Fibroblast of pulmonary artery (primary cell): ENCODE results near the gene PRR12.
A peak's percentile ranks its signal among the peaks of the same experiment; 100 is the strongest.

Experiments
- DNase-seq: peaks from one replicate; pipeline ENCODE4 v3.0.0-alpha.2; 2010; ENCODE audit warnings: low read depth
- H3K4me3 ChIP-seq: replicated peaks from 2 replicates; pipeline ENCODE4 v1.5.1; 2011; ENCODE audit warnings: low read depth, mild to moderate bottlenecking, control low read depth, low read length, moderate library complexity
- TF ChIP-seq, protein P1 (sequence below): IDR thresholded peaks from 2 replicates; pipeline ENCODE4 v1.5.1; 2011; ENCODE audit warnings: mild to moderate bottlenecking, control low read depth, low read length, inconsistent platforms; ENCODE audit errors: missing control alignments

The PRR12 gene

DNA sequence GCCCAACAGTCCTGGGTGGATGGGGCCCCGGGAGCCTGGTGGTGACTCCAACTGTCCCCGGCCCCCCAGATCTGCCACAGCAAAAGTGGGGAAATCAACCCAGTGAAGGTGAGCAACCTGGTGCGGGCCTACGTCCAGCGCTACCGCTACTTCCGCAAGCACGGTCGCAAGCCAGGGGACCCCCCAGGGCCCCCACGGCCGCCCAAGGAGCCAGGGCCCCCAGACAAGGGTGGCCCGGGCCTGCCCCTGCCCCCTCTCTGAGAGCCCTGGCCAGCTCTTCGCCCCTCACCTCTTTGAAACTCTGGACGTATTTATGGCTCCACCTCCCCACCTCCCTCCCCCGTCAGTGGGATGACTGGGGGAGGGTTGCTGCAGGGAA is 67.1 kb downstream of the PRR12 start:
- H3K4me3 ChIP-seq: no peak overlapping the region
- DNase-seq: no peak
- TF ChIP-seq, protein P1, sequence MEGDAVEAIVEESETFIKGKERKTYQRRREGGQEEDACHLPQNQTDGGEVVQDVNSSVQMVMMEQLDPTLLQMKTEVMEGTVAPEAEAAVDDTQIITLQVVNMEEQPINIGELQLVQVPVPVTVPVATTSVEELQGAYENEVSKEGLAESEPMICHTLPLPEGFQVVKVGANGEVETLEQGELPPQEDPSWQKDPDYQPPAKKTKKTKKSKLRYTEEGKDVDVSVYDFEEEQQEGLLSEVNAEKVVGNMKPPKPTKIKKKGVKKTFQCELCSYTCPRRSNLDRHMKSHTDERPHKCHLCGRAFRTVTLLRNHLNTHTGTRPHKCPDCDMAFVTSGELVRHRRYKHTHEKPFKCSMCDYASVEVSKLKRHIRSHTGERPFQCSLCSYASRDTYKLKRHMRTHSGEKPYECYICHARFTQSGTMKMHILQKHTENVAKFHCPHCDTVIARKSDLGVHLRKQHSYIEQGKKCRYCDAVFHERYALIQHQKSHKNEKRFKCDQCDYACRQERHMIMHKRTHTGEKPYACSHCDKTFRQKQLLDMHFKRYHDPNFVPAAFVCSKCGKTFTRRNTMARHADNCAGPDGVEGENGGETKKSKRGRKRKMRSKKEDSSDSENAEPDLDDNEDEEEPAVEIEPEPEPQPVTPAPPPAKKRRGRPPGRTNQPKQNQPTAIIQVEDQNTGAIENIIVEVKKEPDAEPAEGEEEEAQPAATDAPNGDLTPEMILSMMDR: no peak

DNA sequence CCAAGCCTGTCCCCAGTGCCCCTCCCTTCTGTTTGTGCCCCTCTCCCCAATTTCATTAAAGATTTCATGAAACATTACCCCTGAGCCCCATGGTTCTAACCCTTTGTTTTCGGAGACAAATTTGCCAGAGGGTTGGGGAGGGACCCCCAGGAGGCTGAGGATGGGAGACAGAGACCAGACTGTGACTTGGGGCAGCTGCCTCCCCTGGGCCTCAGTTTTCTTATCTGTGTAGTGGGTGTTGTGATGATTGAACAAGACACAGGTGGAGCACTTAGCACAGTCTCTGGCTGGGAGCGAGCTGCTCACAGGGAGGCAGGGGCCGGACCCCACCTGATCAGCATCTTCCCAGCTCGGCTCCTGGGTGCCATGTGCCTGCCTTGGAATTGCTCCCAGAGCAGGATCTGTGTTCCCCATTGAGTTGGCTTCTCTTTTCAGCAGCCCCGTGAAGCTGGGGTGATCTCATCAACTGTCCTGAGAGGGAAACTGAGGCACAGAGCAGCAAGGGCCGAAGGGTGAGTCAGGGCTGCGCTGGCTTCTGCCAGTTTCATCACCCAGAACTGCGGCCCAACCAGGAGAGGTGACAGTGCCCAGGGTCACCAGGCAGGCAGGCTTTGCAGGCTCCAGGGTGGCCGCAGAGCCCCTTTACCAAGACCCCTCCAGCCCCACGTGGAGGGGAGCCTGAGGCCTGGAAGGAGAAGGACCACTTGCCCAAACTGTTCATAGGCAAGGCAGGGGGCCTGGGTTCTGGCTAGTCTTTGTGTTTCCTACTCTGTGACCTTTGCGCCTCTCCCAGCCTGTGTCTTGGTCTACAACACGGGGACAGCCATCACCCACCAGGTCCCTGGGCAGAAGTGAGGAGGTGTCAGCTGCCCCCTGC is 67.8 kb downstream of the PRR12 start:
- no peak for DNase-seq
- no peak overlapping the region for H3K4me3 ChIP-seq
- TF ChIP-seq, protein P1: no peak

DNA sequence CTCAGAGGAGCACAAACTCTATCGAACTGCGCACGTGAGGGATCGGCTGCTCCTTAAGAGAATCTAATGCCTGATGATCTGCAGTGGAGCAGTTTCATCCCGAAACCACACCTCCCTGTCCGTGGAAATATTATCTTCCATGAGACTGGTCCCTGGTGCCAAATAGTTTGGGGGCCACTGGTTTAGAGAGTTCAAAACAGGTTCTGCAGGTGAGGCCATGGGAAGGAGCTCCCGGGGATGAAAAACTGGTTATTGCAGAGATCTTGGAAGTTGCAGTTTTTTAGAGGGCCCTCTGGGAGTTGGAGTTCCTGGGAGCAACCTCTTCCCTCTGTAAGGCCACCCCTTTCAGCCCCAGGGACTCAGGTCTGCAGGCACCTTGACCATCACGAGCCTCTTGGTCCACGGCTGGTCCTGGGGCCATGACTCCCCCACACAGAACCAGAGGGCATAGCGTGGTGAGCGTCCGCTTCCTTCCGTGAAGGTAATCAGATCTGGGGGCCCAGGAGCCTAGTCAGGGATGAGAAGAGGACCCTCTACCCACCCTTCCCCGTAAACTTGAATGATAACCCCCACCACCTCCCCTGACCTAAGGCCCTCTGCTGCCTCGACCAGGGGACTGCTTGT is 69.5 kb downstream of the PRR12 start:
- H3K4me3 ChIP-seq: no peak overlapping the region
- TF ChIP-seq, protein P1: no peak
- DNase-seq: no peak

DNA sequence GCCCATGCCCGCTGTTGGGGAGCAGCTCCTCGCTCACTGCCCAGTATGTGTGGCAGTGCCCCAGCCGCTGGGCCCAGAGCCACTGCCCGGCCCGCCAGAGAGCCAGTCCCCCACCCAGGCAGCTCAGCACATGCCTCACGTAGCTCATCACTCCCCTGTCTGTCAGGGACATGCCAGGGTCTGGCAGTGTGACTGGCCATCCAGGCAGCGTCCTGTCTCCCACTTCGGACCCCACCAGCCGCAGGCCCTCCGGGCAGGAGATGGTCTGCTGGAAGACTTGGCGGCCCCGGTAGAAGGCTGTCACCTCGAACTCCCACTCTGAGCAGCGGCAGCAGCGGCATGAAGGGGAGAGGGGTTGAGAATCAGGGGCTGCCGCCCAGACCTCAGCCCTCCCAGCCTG is 71.0 kb downstream of the PRR12 start:
- no peak overlapping the region for H3K4me3 ChIP-seq
- TF ChIP-seq, protein P1: no peak
- no peak for DNase-seq

DNA sequence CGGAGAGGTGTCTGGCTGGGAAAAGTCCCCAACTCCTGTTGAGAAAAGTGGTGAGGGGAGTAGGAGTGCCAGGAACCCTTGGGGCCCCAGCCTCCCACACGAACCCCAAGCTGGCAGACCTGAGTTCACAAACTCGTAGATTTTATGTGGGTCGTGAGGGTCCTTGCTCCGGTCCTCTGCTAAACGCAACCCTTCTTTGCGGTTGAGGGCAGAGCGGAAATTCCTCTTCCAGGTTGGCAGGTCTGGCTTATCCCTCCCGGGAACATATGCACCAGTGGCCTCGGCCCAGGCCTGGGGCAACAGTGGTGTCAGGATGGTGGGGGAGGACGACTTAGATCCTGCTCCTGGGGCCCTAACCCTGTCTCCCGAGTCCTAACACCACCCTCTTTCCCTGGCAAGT is 72.2 kb downstream of the PRR12 start:
- no peak for DNase-seq
- TF ChIP-seq, protein P1: no peak
- H3K4me3 ChIP-seq: no peak overlapping the region

DNA sequence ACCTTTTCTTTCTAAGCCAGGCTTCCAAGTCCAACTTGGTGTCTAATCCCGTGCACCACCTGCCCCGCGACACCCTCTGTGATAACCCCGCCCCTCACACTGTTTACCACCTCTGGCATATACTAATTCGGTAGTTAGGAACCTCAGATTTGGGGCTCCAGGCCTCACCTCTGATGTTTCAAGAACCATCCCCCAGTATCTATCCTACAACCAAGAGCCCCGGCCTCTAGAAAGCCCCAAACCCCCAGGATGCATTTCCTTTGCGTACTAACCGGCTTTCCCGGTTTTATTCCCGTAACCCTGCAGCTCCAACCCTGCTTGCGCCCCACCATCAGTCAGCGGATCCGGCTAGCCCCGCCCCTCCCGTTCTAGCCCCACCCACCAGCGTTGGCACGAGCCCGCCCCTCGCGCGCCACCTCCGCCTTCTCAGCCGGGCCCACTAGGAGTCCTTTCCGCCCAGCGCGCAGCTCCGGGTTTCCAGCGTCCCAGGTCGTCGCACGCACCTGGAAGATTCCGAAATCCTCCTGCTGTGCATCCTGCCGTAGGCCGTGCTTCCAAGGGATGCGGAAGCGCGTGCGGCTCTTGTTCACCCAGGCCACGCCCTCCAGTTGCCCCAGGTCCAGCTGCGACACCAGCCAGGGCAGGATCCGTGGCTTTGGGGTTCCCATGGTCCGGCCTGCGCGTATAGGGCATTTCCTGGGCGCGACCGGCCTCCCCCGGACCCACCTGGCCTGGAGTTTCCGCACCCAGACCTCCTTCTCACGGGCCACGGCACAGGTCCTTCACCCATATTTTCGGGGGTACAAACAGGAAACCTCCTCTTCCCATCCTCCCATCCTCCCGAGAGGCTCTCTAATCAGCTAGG is 73.4 kb downstream of the PRR12 start:
- peak overlapping the region; percentile 79 for H3K4me3 ChIP-seq
- TF ChIP-seq, protein P1: no peak
- peak; percentile 78 for DNase-seq
